Upper lobe of right lung (tissue), 1 donor: ENCODE results near the gene PLCB2. TPM values are rescaled to one million over a fixed set of nuclear protein-coding genes. Genes with fewer than 3 reads are reported as not detected.
A peak's percentile ranks its signal among the peaks of the same experiment; 100 is the strongest.

Experiments
- ATAC-seq: fragments of 200-7000 bp; cut with Tn5 transposase; one replicate; pipeline ENCODE4 v1.9.1; 2020; ENCODE audit warnings: mild to moderate bottlenecking, moderate library complexity
- DNase-seq: peaks from one replicate; pipeline ENCODE4 v3.0.0-alpha.2; 2020
- H3K27ac ChIP-seq: fragments of 200-600 bp; one replicate; pipeline ENCODE4 v1.8.0; 2022
- H3K27me3 ChIP-seq: fragments of 200-600 bp; one replicate; pipeline ENCODE4 v1.8.0; 2022; ENCODE audit warnings: mild to moderate bottlenecking
- H3K36me3 ChIP-seq: fragments of 200-600 bp; one replicate; pipeline ENCODE4 v1.8.0; 2022
- H3K4me1 ChIP-seq: fragments of 200-600 bp; one replicate; pipeline ENCODE4 v1.8.0; 2022
- H3K4me3 ChIP-seq: fragments of 200-600 bp; one replicate; pipeline ENCODE4 v1.8.0; 2022; ENCODE audit warnings: mild to moderate bottlenecking
- H3K9me3 ChIP-seq: fragments of 200-600 bp; one replicate; pipeline ENCODE4 v1.8.0; 2022
- intact Hi-C: fragments of 100-400 bp; cut with DNase I; formaldehyde crosslinking; loops from one replicate; pipeline ENCODE4 v1.11.0; 2022
- total RNA-seq: library from RNA; stranded (reverse); fragmentation: NEBNext Ultra II Directional; extraction: Animal tissue kit (Norgen Biotek cat#: 25700); gene quantifications from one replicate; pipeline ENCODE4 v1.2.1, GENCODE V29; 2021
- TF ChIP-seq, protein P1 (sequence below): fragments of 200-600 bp; IDR thresholded peaks from one replicate; pipeline ENCODE4 v1.8.0; 2022; ENCODE audit warnings: antibody characterized with exemption
- donor health status: DM: no; HTN: yes; CAD: no; lungs with severe emphysema.

Gene PLCB2
- total RNA-seq, 1 donor from 2014 or later, result 61.2 TPM

DNA sequence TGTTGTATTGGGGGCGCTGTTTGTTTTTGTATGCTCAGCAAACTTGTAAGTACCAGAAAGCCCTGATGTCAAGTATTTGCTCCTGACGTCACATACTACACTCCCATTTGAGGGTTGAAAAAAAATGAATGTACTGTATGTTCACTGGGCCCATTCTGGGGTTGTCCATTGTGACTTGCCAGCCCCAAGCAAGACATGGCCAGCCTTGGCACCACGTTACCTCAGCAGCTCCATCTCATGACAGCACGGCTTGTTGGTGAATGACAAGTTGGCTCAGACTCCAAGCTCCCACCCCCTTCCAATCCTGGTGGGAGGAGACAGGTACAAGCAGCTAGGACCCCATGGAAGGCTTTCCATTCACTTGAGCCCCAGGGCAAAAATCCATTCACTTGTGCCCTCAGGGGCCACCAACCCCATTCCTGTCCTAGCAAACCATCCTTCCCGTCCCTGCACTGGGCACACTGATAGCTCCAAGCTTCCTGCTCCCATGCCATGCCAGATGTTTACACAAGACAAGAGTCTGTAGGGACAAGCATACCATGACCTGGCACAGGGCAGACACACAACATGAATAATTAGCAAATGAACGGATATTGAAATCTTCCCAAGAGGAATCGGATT, 44.7 kb upstream of the PLCB2 start:
- DNase-seq, result no peak
- Histone ChIP-seq H3K36me3 (no peaks in the 10 kb centered on the region), H3K4me3 (no peak overlapping the region), H3K4me1 (peaks cover 6% of the 10 kb centered on the region), H3K27ac (no peak overlapping the region), H3K27me3 (no peaks in the 10 kb centered on the region), H3K9me3 (no peaks in the 10 kb centered on the region)
- TF ChIP-seq, protein P1, sequence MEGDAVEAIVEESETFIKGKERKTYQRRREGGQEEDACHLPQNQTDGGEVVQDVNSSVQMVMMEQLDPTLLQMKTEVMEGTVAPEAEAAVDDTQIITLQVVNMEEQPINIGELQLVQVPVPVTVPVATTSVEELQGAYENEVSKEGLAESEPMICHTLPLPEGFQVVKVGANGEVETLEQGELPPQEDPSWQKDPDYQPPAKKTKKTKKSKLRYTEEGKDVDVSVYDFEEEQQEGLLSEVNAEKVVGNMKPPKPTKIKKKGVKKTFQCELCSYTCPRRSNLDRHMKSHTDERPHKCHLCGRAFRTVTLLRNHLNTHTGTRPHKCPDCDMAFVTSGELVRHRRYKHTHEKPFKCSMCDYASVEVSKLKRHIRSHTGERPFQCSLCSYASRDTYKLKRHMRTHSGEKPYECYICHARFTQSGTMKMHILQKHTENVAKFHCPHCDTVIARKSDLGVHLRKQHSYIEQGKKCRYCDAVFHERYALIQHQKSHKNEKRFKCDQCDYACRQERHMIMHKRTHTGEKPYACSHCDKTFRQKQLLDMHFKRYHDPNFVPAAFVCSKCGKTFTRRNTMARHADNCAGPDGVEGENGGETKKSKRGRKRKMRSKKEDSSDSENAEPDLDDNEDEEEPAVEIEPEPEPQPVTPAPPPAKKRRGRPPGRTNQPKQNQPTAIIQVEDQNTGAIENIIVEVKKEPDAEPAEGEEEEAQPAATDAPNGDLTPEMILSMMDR, result no peak
- intact Hi-C loops, result no loop called here
- no peak for ATAC-seq

DNA sequence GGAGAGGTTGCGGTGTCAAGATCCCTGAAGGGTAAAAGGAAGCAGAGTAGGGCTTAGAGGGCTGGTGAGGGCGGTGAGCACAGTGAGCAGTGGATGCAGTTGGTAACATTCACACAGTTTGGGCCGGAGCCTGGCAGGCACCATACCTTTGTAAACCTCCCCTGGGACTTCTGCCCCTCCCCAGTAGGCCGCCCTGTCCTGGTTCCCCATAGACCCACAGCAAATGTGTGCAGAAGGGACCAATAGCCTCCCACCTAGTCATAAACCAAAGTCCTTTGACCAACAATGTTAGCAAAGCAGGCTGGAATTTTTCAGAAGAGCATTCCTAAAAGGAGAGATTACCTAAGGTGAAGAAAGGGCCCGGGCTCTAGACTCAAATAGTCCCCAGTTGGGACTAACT, 41.4 kb upstream of the PLCB2 start:
- Histone ChIP-seq H3K36me3 (no peaks in the 10 kb centered on the region), H3K4me1 (peaks cover 10% of the 10 kb centered on the region), H3K4me3 (no peak overlapping the region), H3K27ac (no peak overlapping the region), H3K9me3 (no peaks in the 10 kb centered on the region), H3K27me3 (no peaks in the 10 kb centered on the region)
- ATAC-seq (no peak), DNase-seq (no peak)
- intact Hi-C loops, result no loop called here
- TF ChIP-seq, protein P1, result no peak

DNA sequence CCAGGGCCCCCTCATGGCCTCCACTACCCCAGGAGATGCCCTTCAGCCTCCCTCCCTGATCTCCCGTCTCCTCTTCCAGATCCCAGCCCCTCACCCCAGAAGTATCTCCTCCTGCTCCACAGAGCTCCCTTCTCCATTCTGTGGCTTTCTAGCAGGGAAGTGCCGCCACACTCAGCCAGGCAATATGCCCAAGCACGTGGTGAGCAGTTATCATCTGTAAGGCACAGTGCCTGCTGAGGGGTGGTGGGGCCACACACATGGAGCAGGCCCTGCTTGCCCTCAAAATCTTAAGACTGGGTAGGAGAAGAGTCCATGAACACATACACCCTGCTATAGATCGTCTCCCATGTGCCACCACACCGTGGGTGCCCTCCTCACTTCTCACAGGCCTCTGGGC, 40.7 kb upstream of the PLCB2 start:
- Histone ChIP-seq H3K27me3 (no peaks in the 10 kb centered on the region), H3K4me3 (no peak overlapping the region), H3K27ac (no peak overlapping the region), H3K36me3 (no peaks in the 10 kb centered on the region), H3K9me3 (no peaks in the 10 kb centered on the region), H3K4me1 (peaks cover 10% of the 10 kb centered on the region)
- ATAC-seq, result no peak
- no peak for DNase-seq
- TF ChIP-seq, protein P1, result no peak
- intact Hi-C loops, result no loop called here

DNA sequence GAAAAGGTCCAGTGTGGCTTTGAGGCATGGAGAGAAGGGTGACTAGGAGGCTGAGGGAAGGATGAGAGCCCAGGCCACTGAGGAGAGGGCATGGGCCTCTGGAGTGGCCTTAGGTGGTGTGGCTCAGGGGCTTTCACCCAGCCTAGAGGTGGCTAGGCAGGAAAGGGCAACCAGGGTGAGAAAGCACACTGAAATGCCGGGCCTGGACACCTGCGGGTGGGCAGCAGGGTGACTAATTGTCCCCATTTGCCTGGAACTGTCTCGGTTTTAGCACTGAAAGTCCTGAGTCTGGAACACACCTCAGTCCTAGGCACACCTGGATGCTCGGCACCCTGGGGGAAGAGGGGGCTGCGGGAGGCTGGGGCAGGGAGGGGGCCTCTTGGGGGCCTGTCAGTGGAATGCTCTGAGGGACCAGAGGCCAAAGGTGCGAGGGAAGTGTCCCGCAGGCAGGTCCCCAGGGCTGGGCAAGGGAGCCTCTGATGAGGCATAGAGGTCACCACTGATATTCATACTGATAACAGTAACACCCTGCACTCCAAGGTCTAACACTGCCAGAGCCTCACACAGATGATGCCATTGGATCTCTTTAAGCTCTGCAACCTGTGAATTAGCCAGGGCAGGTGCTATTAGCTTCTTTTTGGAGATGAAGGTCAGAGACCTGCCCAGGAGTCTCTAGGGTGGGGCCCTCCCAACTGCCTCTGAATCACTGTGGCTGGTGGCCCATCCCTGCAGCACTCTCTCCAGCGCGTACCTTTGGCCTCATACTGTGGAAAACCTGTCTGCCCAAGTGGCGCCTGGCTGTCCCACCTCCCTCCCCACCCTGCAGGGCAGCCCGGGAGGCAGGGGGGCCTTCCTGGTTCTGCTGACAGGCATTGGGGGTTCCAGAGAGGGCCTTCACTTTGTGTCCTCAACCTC, 40.1 kb upstream of the PLCB2 start:
- intact Hi-C loops, result no loop called here
- TF ChIP-seq, protein P1, result no peak
- no peaks in the 10 kb centered on the region for H3K9me3 ChIP-seq
- DNase-seq, result no peak
- no peak overlapping the region for H3K4me3 ChIP-seq
- H3K27ac ChIP-seq, result no peak overlapping the region
- peaks cover 14% of the 10 kb centered on the region for H3K4me1 ChIP-seq
- H3K36me3 ChIP-seq, result no peaks in the 10 kb centered on the region
- no peak for ATAC-seq
- H3K27me3 ChIP-seq, result no peaks in the 10 kb centered on the region

DNA sequence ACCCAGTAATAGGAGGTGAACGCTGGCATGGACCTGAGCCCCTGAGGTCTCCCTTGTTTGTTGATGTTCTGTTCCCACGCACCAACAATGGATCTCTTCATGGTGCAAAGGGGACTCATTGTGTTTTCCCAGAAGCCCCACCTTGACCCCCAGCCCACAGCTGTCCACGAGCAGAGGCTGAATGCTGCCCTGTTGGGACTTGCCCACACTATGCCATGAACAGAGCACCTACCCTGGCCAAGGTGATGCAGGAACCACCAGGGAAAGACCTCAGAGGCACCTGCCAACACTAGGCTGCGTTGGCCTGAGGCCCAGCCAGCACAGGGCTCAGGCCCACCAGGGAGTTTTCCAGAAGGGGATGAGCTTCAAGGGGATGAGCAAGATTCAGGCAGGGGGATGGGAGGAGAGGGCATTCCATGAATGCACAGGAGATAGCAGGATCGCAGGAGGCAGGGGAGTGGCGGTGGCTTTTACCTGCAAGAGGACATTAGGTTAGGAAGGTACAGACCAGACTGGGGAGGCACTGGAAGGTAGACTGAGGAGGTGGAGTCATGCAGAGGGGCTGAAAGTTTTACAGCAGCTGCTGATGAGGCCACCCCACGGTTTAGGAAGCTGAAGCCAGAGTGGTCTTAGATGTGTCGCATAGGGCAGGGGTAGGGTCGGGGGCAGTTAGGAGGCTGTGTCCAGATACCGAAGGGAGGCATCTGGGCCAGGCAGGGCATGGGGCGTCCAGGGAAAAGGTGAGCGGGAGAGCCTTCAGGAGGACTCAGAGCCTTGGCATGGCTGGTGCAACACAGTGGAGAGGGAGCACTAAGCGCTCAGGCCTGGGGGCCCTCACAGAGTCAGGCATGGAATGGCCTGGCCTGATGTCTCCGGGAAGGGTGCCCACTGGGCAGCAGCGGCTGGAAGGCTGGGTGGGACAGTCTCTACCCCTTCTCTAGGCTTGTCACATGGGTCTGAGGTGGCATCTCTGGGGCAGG, 39.1 kb upstream of the PLCB2 start:
- peaks cover 19% of the 10 kb centered on the region for H3K4me1 ChIP-seq
- peak; percentile 51 for DNase-seq
- no peaks in the 10 kb centered on the region for H3K9me3 ChIP-seq
- H3K36me3 ChIP-seq, result no peaks in the 10 kb centered on the region
- no peak overlapping the region for H3K4me3 ChIP-seq
- no peaks in the 10 kb centered on the region for H3K27me3 ChIP-seq
- no peak overlapping the region for H3K27ac ChIP-seq
- intact Hi-C loops, result no loop called here
- ATAC-seq, result no peak
- TF ChIP-seq, protein P1, result no peak
